Measurements from ENCODE around the gene CALN1. TPM values are rescaled to one million over a fixed set of nuclear protein-coding genes. Genes with fewer than 3 reads are reported as not detected.

Gene CALN1
- total and polyA plus RNA-seq, 2 experiments from 2014 or later = 7.6 to 14.5 TPM

- TF ChIP-seq, protein P1, sequence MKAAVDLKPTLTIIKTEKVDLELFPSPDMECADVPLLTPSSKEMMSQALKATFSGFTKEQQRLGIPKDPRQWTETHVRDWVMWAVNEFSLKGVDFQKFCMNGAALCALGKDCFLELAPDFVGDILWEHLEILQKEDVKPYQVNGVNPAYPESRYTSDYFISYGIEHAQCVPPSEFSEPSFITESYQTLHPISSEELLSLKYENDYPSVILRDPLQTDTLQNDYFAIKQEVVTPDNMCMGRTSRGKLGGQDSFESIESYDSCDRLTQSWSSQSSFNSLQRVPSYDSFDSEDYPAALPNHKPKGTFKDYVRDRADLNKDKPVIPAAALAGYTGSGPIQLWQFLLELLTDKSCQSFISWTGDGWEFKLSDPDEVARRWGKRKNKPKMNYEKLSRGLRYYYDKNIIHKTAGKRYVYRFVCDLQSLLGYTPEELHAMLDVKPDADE (IDR thresholded peaks at IDR 0.05) = no peak
- TF ChIP-seq STAT1 (IDR thresholded peaks at IDR 0.05; ENCODE audit: unreplicated experiment) (no peak), POLR2AphosphoS5 (IDR thresholded peaks at IDR 0.05; ENCODE audit: low read depth) (no peak), ZNF114 (CRISPR knock-in tag; IDR thresholded peaks at IDR 0.05) (no peak), CREB1 (CRISPR knock-in tag; IDR thresholded peaks at IDR 0.05; ENCODE audit: low read depth) (no peak), REST (IDR thresholded peaks at IDR 0.05; ENCODE audit: unreplicated experiment) (no peak), NANOG (IDR thresholded peaks at IDR 0.05; ENCODE audit: borderline replicate concordance) (no peak)
- TF ChIP-seq, protein P2, sequence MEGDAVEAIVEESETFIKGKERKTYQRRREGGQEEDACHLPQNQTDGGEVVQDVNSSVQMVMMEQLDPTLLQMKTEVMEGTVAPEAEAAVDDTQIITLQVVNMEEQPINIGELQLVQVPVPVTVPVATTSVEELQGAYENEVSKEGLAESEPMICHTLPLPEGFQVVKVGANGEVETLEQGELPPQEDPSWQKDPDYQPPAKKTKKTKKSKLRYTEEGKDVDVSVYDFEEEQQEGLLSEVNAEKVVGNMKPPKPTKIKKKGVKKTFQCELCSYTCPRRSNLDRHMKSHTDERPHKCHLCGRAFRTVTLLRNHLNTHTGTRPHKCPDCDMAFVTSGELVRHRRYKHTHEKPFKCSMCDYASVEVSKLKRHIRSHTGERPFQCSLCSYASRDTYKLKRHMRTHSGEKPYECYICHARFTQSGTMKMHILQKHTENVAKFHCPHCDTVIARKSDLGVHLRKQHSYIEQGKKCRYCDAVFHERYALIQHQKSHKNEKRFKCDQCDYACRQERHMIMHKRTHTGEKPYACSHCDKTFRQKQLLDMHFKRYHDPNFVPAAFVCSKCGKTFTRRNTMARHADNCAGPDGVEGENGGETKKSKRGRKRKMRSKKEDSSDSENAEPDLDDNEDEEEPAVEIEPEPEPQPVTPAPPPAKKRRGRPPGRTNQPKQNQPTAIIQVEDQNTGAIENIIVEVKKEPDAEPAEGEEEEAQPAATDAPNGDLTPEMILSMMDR (conservative IDR thresholded peaks at IDR 0.05; ENCODE audit: low read depth in 2 of 2) = no peak
These were observed 32.9 kb upstream of the CALN1 start (continued) for GRCh38 chr7:72445075-72445474.

DNA sequence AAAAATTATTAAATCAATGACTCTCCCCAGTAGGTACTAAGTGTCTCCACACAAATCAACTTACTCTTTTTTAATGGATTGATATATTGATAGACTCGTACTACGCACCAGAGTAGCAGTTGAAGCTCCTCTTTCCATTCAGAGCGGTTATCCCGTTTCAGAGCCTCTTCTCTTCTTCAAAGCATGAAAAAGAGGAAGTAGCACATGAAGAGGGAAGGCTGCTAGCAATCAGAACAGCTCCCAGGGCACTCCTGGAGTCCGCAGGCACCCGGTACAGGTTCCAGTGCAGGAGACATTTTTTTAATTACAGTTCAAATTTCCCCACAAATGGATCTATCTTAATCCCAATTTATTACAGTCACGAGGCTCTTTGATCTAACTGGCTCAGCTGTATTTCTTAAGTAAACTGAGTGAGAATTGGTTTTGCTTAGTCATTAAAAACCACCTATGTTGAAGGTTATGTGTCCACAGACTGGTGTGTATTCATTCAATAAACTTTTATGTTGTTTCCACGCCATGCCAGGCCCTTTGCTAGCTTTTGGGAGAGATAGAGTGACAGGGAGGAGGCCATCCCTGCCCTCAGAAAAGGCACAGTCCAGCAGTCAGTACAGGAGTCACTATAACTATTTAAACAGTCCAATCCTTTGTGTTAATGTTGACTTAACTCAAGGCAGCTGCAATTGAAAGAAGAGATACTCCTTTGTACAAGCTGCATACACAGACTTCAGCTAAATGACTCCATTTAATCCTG lies 32.1 kb upstream of the CALN1 start:
- Histone ChIP-seq H3K4me2 (no peak overlapping the region), H3K79me2 (replicated peaks; ENCODE audit: insufficient read depth) (no peaks in the 10 kb centered on the region), H2AFZ (no peak overlapping the region), H3K4me3 (no peak overlapping the region), H3K27ac (ENCODE audit: low read depth) (no peak overlapping the region), H3K27me3 (ENCODE audit: insufficient read depth) (no peaks in the 10 kb centered on the region), H3K36me3 (ENCODE audit: insufficient read depth) (no peaks in the 10 kb centered on the region), H3K9me2 (ENCODE audit: insufficient read depth) (no peaks in the 10 kb centered on the region), H3K4me1 (ENCODE audit: insufficient read depth) (peaks cover 5% of the 10 kb centered on the region; the same call in 1 of the 2 replicates), H4K20me1 (replicated peaks; ENCODE audit: insufficient read depth) (no peaks in the 10 kb centered on the region), H3F3A (replicated peaks; ENCODE audit: low read depth) (no peaks in the 10 kb centered on the region)
- TF ChIP-seq, protein P2 (conservative IDR thresholded peaks at IDR 0.05; ENCODE audit: low read depth in 2 of 2) = no peak
- no peak for TF ChIP-seq CREB1 (CRISPR knock-in tag; IDR thresholded peaks at IDR 0.05; ENCODE audit: low read depth)
- TF ChIP-seq EZH2 (IDR thresholded peaks at IDR 0.05; ENCODE audit: low read depth, unreplicated experiment) = no peak
- no peak for TF ChIP-seq ZNF114 (CRISPR knock-in tag; IDR thresholded peaks at IDR 0.05)
- TF ChIP-seq ZNF331 (CRISPR knock-in tag; IDR thresholded peaks at IDR 0.05; ENCODE audit: low read depth) = no peak
- no peak for TF ChIP-seq EZH2phosphoT487 (IDR thresholded peaks at IDR 0.05; ENCODE audit: unreplicated experiment)
- H3K27me3 Mint-ChIP-seq (ENCODE audit: insufficient read depth, low read depth, poor library complexity) = peaks cover 6% of the 10 kb centered on the region
- H3K27ac Mint-ChIP-seq = no peak overlapping the region
- H3K36me3 Mint-ChIP-seq (ENCODE audit: low read depth) = no peaks in the 10 kb centered on the region
- ATAC-seq = no peak
- no peaks in the 10 kb centered on the region; the same call in 1 of the 3 replicates for H3K9me3 Mint-ChIP-seq
- no peak overlapping the region for H3K4me3 Mint-ChIP-seq
- no peak for DNase-seq (ENCODE audit: low spot score)
- H3K4me1 Mint-ChIP-seq = peaks cover 14% of the 10 kb centered on the region; the same call in 2 of the 3 replicates

All from GM23338 (cell line).